IPS-11a (cell line): ENCODE data around the gene KIAA1328.
"Not testable (repeated sequence)": the region's sequence is repeated elsewhere in the genome, so short reads cannot be mapped to it uniquely, and the experiment has no call there.

Source experiments
- H3K4me3 ChIP-seq: one replicate; pipeline ENCODE4 v1.5.1; 2013; ENCODE audit warnings: low read depth, low read length, control low read depth

Gene KIAA1328

DNA sequence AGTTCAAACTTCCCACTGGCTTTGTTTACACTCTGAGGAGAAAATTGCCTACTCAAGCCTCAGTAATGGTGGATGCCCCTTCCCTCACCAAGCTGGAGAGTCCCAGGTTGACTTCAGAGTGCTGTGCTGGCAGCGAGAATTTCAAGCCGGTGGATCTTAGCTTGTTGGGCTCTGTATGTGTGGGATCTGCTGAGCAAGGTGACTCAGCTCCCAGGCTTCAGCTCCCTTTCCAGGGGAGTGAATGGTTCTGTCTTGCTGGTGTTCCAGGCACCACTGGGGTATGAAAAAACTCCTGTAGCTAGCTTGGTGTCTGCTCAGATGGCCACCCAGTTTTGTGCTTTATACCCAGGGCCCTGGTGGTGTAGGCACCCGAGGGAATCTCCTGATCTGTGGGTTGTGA lies 50.9 kb downstream of the KIAA1328 start:
- H3K4me3 ChIP-seq = not testable (repeated sequence)

DNA sequence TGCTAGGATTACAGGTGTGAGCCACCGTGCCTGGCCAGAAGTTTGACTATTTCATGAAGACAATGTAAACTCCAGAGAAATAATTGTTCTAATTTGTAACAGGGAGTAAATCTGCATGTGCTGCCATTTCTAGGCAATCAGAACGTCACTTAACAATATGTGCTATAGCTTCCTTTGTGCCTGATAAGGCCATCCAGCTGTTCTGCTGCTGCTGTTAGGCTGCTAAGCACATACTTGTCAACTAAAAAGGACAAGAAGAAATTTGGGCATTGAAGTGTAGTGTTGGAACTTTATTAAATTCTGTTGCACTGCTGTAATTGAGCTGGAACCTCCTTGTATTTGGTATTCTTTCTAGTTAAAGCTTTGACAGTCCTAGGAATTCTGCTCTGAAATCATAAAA lies 57.1 kb downstream of the KIAA1328 start:
- no peak overlapping the region for H3K4me3 ChIP-seq

DNA sequence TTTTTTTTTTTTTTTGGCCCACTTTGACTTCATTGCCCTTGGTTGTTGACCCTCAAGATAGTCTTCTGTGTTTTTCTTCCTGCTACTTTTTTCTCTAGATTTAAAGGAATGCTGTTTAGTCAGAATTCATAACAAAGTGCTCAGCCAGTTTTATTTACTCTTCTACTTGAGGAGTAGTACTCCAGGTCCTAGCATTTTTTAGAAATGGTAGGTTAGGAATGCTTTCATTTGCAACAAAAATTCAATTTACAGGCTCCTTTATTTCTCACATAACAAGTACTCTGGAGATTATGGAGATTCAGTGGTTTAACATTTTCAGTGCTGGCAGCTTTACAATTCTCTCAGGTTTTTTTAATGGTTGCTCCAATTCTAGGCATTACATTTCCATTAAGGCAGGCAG lies 58.2 kb downstream of the KIAA1328 start:
- no peak overlapping the region for H3K4me3 ChIP-seq

DNA sequence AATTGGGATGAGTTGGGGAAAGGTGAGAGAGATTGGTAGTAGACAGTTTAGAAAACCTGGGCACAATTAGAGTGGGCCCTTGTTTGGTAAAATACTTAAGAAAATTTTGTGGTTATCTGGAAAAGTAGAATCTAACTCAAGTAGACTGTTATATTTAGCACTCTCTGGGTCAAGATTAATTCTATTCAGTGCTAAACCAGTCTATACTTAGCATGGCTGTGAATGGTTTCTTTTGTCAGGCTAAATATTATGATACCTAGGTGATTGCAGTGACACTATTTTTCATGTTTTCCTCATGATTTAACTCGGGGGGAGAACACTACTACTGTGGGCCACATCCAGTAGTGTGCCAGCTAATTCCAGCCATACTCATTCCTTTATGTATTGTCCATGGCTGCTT lies 58.9 kb downstream of the KIAA1328 start:
- no peak overlapping the region for H3K4me3 ChIP-seq

DNA sequence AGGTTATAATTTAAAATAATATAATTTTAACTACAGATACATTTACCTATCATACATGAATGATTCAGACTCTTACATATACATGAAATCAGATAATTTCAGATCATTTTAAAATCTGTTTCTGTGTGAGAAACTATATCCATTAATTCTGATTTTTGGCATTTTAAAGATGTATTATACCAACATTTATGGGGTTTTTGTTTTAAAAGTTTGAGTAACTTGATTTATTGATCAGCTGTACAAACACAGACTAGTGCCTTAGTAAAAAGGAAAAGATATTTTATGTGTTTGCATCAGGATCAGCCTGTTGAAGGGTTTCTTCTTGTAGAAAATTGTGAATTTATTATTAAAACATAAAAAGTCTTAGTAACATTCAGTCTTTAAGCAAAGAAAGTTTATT lies 59.9 kb downstream of the KIAA1328 start:
- no peak overlapping the region for H3K4me3 ChIP-seq

DNA sequence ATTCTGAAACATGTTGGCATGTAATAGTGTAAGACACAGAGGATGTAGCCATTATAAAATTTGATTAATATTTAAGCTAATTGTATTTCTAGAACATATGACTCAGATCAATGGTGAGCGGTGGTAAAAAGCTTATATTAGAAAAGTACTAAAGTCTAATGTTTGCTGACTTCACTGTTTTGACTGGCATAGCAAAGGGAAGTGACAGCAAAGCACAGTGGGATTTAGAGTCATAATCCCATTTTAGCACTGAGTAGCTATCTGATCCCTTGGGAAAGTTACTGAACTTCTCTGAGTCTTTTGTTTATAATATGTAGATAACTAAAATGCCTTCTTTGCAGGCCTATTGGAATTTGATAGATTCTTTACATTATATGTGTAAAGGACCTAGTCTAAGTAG lies 60.4 kb downstream of the KIAA1328 start:
- no peak overlapping the region for H3K4me3 ChIP-seq

DNA sequence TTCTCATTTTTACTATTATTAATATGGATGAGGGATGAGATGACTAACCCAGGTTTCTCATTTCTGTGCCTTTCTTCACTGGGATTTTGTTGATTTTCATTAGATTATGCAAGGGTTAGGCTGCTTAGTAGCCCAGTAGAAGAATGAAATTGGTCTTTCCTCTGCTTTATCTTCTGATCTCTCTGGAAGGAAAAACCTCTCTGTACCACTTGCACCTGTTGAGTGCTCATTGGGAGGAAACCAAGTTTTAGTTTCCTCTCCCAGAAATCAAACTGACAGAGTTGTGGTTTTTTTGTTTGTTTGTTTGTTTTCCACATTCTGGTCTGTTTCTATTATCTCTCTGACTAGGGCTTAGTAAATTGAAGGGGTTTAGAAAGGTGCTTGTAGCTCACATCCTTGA lies 60.8 kb downstream of the KIAA1328 start:
- no peak overlapping the region for H3K4me3 ChIP-seq

DNA sequence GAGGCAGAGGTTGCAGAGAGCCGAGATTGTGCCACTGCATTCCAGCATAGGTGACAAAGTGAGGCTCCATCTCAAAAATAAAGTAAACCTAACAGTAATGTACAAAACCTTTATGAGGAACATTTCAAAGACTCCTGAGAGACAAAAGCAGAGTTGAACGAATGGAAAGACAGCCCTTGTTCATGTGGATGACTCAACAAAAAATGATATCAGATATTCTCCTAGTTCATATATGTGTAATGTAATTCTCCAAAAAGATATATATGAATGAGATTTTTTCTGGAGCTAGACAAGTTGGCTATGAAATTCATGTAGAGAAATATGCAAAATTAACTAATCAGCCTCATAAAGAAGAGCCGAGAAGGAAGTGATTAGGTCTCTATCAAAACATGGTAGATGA lies 61.7 kb downstream of the KIAA1328 start:
- no peak overlapping the region for H3K4me3 ChIP-seq

DNA sequence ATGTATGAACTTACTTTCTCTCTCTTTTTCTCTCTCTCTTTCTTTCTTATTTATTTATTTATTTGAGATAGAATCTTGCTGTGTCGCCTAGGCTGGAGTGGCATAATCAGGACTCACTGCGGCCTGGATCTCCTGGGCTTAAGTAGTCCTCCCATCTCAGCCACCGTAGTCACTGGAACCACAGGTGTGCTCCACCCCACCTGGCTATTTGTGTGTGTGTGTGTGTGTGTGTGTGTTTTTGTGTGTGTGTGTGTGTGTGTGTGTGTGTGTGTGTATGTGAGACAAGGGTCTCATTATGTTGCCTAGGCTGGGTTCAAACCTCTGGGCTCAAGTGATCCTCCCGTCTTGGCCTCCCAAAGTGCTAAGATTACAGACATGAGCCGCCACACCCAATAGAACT lies 64.3 kb downstream of the KIAA1328 start:
- H3K4me3 ChIP-seq = no peak overlapping the region

DNA sequence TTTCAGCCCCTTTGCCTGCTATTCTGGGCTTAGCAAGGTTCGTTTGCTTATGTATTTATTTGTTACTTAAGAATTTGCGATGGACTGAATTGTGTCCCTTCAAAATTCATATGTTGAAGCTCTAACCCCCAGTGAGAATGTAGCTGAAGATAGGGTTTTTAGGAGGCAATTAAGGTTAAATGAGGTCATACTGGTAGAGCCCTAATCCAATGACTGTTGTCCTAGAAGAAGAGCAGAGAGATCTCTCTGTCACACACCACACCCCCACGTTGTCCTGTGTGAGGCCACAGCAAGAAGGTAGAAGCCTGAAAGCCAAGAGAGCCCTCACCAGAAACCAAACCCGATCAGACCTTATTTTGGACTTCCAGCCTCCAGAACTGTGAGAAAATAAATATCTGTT lies 66.7 kb downstream of the KIAA1328 start:
- no peak overlapping the region for H3K4me3 ChIP-seq

DNA sequence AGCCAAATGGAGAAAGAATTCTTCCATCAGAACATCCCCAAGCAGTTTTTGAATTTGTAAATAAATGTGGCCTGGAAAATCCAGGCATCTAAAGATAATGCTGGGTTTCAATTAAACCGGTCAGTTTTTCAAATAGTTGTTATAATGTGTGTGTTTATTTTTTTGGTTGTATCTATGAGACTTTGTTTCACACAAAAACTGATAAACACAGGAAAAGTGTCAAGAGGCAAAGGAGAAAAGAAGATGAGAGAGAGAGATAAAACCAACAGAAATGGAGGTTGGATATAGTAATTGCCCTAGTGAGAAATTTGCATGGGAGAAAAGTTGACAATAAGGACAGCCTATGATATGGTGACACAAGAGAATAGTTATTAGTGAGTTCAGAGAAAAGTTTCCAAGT lies 68.3 kb downstream of the KIAA1328 start:
- H3K4me3 ChIP-seq = no peak overlapping the region

DNA sequence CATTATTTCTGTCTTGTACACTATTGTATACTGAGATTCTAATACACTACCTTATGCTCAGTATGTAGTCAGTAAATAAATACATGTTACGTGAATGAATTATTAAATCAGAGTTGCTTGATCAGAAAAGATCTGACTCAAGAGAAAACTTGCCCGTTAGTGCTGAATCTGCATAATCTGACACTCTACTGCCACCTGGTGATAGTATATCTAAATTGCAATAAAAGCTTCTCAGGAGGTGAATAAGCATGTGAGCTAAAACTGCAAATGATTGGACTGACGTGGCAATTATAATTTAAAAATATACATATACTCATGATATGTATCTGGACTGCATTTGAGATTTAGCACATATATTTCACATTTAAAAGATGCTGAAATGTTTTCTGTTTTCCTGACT lies 70.4 kb downstream of the KIAA1328 start:
- no peak overlapping the region for H3K4me3 ChIP-seq

DNA sequence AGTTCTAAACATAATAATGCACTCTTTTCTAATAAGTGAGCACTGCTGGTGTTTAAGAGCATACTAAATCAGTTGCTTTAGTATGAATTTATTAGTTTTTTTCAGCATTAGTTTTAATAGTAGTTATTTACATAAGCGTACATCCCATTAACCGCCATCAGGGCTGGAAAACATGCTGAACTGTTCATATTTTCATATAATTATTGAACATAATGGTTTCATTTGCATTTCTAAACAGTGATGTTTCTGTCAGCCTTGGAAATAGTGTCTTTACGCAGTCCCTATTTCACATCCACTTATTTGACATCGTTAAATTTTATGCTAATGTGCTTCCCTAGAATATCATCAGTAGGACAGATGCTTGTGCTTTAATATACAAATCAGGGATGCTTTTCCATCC lies 71.5 kb downstream of the KIAA1328 start:
- no peak overlapping the region for H3K4me3 ChIP-seq

DNA sequence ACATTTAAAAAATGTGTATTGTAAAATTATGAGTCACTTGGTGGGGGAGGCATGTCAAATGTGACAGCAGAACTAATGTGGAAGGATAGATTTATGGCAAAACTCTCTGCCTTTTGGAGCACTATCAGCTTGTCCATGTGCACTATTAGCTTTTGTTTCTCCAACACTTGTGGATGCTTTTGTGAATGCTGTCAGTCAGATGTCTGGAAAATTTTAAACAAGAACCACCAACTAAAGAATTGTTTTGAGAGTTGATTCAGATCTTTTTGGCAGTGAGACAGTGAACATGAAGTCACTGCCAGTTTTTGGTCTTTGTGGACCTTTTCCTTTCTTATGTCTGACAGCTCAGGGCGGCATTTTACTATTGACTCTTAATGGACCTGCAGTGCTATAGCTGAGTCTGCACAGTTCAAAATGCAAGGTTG lies 72.4 kb downstream of the KIAA1328 start:
- no peak overlapping the region for H3K4me3 ChIP-seq

DNA sequence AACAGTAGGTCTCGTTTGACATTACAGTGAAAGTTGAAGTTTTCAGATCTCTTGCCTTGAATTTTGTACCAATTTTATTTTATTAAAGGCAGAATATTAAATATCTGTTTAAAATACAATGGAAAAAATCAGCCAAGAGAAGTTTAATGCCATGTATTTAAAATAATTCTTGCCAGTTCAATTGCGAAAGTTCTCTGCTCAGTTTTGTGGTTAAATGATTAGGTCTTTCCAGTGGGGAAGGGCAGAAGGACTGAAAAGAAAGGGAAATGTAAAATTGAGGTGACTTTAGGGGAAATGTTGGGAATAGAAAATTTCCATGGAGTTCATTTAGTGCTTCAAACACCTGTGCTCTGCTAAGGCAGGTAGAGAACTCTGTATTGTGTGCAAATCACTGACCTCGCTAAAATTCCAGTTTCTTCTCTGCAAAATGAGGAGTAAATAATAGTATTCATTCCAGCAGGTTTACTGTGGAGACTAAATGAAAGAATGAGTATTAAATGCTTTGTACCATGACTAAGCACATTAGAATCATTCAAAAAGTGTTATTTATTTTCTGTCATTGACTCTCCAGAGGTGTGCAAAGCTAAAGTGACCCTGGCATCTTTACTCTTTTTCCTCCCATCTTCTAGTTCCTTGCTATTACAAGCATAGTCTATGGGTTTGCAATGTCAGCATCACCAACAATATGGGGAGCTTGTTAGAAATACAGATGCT lies 74.4 kb downstream of the KIAA1328 start:
- no peak overlapping the region for H3K4me3 ChIP-seq

DNA sequence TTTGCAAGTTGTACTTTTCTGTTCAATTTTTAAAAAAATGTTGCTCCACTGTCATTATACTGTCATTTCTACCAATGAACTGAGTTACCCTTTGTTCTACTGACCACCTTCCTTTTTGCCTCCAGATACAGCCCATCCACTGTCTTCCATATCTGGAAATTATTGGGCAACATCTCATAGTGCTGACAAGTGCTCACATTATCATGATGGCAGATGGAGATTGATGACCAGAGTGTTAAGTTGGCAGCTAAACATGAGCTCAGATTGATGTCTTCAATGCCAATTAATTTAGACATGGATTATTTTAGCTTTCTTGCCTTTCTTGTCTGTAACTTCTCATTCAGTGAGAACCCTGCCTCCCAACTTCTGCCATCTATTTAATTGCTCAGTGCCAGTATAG lies 76.6 kb downstream of the KIAA1328 start:
- H3K4me3 ChIP-seq = no peak overlapping the region

DNA sequence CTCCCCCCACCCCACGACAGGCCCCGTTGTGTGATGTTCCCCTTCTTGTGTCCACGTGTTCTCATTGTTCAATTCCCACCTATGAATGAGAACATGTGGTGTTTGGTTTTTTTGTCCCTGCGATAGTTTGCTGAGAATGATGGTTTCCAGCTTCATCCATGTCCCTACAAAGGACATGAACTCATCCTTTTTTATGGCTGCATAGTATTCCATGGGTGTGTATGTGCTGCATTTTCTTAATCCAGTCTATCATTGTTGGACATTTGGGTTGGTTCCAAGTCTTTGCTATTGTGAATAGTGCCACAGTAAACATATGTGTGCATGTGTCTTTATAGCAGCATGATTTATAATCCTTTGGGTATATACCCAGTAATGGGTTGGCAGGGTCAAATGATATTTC lies 80.4 kb downstream of the KIAA1328 start:
- H3K4me3 ChIP-seq = not testable (repeated sequence)

DNA sequence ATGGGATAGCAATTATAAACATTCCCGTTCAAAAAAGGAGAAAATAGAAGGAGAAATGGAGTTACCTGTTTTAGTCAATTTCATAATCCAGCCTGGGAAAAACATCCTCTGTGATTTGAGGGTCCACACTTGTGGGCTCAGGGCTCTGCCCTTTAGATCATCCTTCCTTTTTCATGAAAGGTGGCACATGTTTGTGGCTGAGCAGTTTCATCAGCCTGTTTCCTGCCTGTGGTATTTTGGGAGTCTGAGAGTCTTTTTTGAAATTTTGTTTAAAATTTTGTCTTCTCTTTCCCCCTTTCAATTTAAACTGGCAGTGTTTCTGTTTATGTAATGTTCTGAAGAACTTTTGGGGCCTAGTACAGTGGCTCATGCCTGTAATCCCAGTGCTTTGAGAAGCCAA lies 84.0 kb downstream of the KIAA1328 start:
- no peak overlapping the region for H3K4me3 ChIP-seq

DNA sequence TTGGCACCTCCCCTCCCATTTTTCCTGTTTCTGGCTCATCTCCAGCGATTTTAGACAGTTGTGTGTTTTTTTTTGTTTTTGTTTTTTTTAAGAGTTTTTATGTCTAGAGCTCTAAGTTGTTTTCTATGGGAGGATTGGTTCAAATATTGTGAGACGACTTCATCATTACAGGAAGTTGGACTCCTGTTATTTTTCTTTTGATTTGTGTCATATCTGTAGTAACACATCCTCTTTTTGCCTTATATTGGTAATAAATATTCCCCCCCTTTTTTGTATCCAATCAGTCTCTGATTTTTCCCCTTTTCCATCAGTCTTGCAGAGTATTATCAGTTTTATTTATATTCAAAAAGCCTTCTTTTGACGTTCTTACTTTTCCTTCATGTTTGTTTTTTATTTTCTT lies 89.0 kb downstream of the KIAA1328 start:
- H3K4me3 ChIP-seq = no peak overlapping the region

DNA sequence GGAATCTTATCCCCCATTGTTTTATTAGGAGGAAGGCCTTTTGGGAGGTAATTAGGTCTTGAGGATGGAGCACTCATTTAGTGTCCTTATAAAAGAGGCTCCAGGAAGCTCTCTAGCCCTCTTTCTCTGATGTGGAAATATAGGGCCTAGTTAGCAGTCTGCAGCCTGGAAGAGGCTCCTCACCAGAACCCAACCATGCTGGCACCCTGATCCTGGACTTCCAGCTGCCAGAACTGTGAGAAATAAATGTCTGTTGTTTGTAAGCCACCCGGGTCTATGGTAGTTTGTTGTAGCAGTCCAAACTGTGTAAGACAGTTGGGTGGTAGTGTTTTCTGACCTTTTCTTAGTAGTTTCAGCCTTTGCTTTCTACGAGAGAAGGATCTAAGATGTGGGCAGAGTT lies 100.7 kb downstream of the KIAA1328 start:
- no peak overlapping the region for H3K4me3 ChIP-seq

DNA sequence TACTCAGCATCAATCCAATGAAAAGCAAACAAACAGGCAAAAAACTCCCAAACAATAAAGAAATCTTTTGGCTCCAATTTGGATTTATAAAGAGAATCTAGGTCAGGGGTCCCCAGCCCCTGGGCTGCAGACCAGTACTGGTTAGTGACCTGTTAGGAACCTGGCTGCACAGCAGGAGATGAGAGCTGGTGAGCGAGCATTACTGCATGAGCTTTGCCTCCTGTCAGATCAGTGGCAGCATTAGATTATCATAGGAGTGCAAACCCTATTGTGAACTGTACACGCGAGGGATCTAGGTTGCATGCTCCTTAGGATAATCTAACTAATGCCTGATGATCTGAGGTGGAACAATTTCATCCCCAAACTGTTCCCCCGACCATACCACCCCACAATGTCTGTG lies 102.2 kb downstream of the KIAA1328 start:
- H3K4me3 ChIP-seq = no peak overlapping the region

DNA sequence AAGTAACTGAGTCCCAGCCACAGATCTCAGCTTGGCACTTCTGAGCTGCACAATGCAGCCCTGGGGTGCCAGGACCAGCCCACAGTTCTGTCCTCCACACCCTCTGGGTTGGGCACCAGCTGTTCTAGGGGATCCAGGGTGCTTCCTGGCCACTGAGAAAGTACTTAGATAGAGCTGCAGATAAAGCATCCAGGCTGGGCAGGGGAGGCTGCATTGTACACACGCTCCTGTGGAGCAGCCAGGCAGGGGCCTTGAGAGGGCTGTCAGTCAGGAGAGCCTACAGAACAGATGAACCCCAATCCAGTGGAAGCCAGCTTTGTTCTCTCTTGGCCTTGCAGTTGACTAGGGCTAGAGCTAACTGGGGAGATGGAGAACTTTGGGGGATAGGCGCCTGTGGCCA lies 104.6 kb downstream of the KIAA1328 start:
- H3K4me3 ChIP-seq = no peak overlapping the region

DNA sequence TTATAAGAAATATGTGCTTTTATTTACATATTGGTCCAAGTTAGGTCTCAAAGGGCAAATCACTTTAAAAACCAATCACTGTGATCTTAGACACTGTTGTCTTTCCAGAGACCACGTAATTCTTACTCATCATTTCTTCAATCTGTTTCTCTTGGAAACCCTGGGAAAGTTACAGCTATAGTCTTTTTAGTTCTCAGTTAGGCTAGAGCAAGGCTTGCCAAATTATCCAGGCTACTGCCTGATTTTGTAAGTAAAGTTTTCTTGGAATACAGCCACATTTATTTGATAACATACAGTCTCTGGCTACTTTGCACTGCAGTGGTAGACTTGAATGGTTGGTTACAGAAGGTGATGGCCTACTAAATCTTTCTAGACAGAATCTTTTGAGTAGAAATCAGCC lies 106.0 kb downstream of the KIAA1328 start:
- no peak overlapping the region for H3K4me3 ChIP-seq
